SU-DHL-6 (cell line): ENCODE data around the gene OIP5.
"Not testable (repeated sequence)": the region's sequence is repeated elsewhere in the genome, so short reads cannot be mapped to it uniquely, and the experiment has no call there.

Experiments used
- H2AFZ ChIP-seq: fragments of 200-600 bp; sonication (generic); 2 replicates; pipeline ENCODE4 v1.6.1; 2014; ENCODE audit warnings: low read depth, mild to moderate bottlenecking, moderate library complexity, mixed read lengths, antibody characterized with exemption, low read length; ENCODE audit not compliant: severe bottlenecking
- H3F3A ChIP-seq: fragments of 200-600 bp; shearing (Covaris generic); 2 replicates; pipeline ENCODE4 v1.6.0; 2016; ENCODE audit warnings: antibody characterized with exemption, mild to moderate bottlenecking; ENCODE audit not compliant: insufficient read depth
- H3K27ac ChIP-seq: fragments of 200-600 bp; sonication (generic); 2 replicates; pipeline ENCODE4 v1.5.1; 2016; ENCODE audit warnings: low read depth, mild to moderate bottlenecking, low read length, moderate library complexity, mixed read lengths
- H3K27me3 ChIP-seq: fragments of 200-600 bp; sonication (generic), shearing (Covaris generic); 2 replicates; pipeline ENCODE4 v1.6.0; 2014; ENCODE audit warnings: mild to moderate bottlenecking, low read length
- H3K36me3 ChIP-seq: fragments of 200-600 bp; sonication (generic); 2 replicates; pipeline ENCODE4 v1.6.1; 2014; ENCODE audit warnings: mild to moderate bottlenecking, low read length, mixed read lengths
- H3K4me2 ChIP-seq: fragments of 300-600, 200-600 bp; shearing (Covaris generic), sonication (generic); 2 replicates; pipeline ENCODE4 v1.6.0; 2014; ENCODE audit warnings: low read length, low read depth, mild to moderate bottlenecking; ENCODE audit not compliant: poor library complexity, severe bottlenecking
- H3K4me3 ChIP-seq: fragments of 200-600 bp; sonication (generic); 2 replicates; pipeline ENCODE4 v1.5.1; 2014; ENCODE audit warnings: antibody characterized with exemption, low read length, mild to moderate bottlenecking, mixed read lengths; ENCODE audit not compliant: insufficient read depth, poor library complexity, severe bottlenecking
- H3K79me2 ChIP-seq: fragments of 200-600 bp; sonication (generic); 2 replicates; pipeline ENCODE4 v1.6.1; 2014; ENCODE audit warnings: mild to moderate bottlenecking, low read length, moderate library complexity; ENCODE audit not compliant: insufficient read depth
- H3K9ac ChIP-seq: fragments of 200-600 bp; sonication (generic); 2 replicates; pipeline ENCODE4 v1.7.0; 2014; ENCODE audit warnings: mild to moderate bottlenecking, low read length
- H3K9me2 ChIP-seq: fragments of 200-600 bp; sonication (generic); replicated peaks from 2 replicates; pipeline ENCODE4 v1.6.1; 2014; ENCODE audit warnings: low read length; ENCODE audit not compliant: insufficient read depth
- H3K9me3 ChIP-seq: fragments of 200-600 bp; sonication (generic); 2 replicates; pipeline ENCODE4 v1.6.1; 2014; ENCODE audit warnings: low read length, mixed read lengths; ENCODE audit not compliant: insufficient read depth
- H4K20me1 ChIP-seq: fragments of 200-600 bp; sonication (generic); 2 replicates; pipeline ENCODE4 v1.6.1; 2014; ENCODE audit warnings: low read depth, mild to moderate bottlenecking, antibody characterized with exemption, low read length, moderate library complexity, mixed read lengths
- EZH2phosphoT487 ChIP-seq: fragments of 200-600 bp; sonication (generic), shearing (Covaris generic); conservative IDR thresholded peaks from 2 replicates; pipeline ENCODE4 v1.6.1; 2018; ENCODE audit warnings: mild to moderate bottlenecking, antibody characterized with exemption, low read length, moderate library complexity, mixed read lengths
- TF ChIP-seq, protein P1 (sequence below): fragments of 200-600 bp; sonication (generic); IDR thresholded peaks from one replicate; pipeline ENCODE4 v1.5.1; 2017; ENCODE audit warnings: antibody characterized with exemption, mild to moderate bottlenecking, low read length, moderate library complexity; ENCODE audit not compliant: insufficient read depth, poor library complexity, severe bottlenecking

OIP5 gene

DNA sequence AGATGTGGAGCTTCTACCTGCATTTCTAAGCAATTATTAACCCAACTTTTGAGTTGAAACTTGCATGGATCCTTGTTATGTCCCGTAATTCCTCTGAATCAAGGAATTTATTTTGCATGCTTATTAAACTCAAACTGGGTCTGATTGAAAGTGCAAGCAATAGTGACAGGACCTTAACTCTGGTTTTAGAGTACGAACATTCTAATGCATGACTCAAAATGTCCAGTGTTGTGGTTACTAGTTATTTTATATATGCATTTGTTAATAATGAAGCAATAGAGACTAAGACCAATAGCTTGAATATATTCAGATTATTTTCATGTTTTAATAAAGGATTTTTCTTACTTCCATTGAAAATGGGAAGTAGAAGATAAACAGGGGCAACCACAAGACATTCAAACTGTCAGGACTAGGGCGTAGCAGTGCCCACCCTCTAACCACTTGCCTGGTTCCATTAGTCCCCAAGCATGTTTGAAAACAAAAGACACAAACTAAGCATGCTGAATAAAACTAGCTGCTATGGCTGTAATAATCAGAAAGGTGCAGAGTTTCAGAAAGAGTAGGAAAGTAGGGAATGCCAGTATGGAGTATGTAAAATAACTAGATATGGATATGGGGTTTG, 28.1 kb downstream of the OIP5 start:
- H3K4me3 ChIP-seq = no peak overlapping the region
- H3K9me3 ChIP-seq = no peaks in the 10 kb centered on the region
- no peak overlapping the region for H3K9ac ChIP-seq
- H3K79me2 ChIP-seq = no peaks in the 10 kb centered on the region
- H2AFZ ChIP-seq = no peak overlapping the region
- no peak overlapping the region for H3K4me2 ChIP-seq
- no peaks in the 10 kb centered on the region for H3K27me3 ChIP-seq
- H3K9me2 ChIP-seq = no peaks in the 10 kb centered on the region
- peaks cover 40% of the 10 kb centered on the region; the same call in 1 of the 2 replicates for H3F3A ChIP-seq
- no peaks in the 10 kb centered on the region for H4K20me1 ChIP-seq
- H3K27ac ChIP-seq = no peak overlapping the region
- peaks cover 8% of the 10 kb centered on the region; the same call in 1 of the 2 replicates for H3K36me3 ChIP-seq
- TF ChIP-seq, protein P1, sequence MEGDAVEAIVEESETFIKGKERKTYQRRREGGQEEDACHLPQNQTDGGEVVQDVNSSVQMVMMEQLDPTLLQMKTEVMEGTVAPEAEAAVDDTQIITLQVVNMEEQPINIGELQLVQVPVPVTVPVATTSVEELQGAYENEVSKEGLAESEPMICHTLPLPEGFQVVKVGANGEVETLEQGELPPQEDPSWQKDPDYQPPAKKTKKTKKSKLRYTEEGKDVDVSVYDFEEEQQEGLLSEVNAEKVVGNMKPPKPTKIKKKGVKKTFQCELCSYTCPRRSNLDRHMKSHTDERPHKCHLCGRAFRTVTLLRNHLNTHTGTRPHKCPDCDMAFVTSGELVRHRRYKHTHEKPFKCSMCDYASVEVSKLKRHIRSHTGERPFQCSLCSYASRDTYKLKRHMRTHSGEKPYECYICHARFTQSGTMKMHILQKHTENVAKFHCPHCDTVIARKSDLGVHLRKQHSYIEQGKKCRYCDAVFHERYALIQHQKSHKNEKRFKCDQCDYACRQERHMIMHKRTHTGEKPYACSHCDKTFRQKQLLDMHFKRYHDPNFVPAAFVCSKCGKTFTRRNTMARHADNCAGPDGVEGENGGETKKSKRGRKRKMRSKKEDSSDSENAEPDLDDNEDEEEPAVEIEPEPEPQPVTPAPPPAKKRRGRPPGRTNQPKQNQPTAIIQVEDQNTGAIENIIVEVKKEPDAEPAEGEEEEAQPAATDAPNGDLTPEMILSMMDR = no peak
- no peak for TF ChIP-seq EZH2phosphoT487

DNA sequence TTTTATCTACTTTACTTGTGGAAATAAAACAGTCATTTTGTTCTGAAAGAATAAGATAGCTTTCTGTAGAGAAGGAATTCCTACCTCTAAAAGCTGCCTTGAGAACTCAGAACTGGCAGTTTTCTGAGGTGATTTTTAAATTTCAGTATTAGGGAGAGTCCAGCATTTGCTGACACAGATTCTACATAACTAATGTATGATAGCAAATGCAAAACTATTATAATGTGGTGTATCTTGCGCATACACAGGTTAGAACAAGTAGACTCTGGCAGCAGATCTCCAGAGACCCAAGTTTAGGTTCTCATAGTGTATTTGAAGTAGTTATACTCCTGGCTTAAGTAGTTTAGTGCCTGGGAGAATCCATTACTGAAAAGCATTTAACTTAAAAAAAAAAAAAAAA, 30.8 kb downstream of the OIP5 start:
- no peak for TF ChIP-seq EZH2phosphoT487
- TF ChIP-seq, protein P1 = no peak
- no peaks in the 10 kb centered on the region for H4K20me1 ChIP-seq
- no peak overlapping the region for H3K27ac ChIP-seq
- no peaks in the 10 kb centered on the region for H3K27me3 ChIP-seq
- peaks cover 8% of the 10 kb centered on the region; the same call in 1 of the 2 replicates for H3K36me3 ChIP-seq
- H3K4me3 ChIP-seq = no peak overlapping the region
- H3K9ac ChIP-seq = no peak overlapping the region
- H3K9me2 ChIP-seq = no peaks in the 10 kb centered on the region
- H3K79me2 ChIP-seq = no peaks in the 10 kb centered on the region
- no peaks in the 10 kb centered on the region for H3K9me3 ChIP-seq
- H3F3A ChIP-seq = peaks cover 33% of the 10 kb centered on the region; the same call in 1 of the 2 replicates
- H3K4me2 ChIP-seq = no peak overlapping the region
- no peak overlapping the region for H2AFZ ChIP-seq

DNA sequence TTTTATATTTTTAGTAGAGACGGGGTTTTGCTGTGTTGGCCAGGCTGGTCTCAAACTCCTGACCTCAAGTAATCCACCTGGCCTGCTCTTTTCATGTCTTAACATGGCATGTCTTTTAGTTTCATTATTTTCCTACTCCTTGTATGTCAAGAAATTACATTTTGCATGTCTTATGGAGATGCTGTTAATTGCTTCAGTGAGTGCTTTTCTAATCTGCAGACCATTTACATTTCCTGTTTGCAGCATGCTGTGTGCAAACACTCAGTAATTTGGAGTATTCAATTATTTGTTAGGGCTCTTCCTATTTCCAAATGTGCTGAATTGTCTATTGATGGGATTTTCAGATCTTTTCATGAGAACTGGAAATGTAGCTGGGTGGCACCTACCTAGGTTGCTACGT, 31.3 kb downstream of the OIP5 start:
- not testable (repeated sequence) for H3K9me3 ChIP-seq, H3K9me2 ChIP-seq, H3K4me2 ChIP-seq, H3K36me3 ChIP-seq, H3K27me3 ChIP-seq, H4K20me1 ChIP-seq, H2AFZ ChIP-seq, H3K27ac ChIP-seq, H3K79me2 ChIP-seq, H3K9ac ChIP-seq, H3K4me3 ChIP-seq
- peaks cover 29% of the 10 kb centered on the region; the same call in 1 of the 2 replicates for H3F3A ChIP-seq

DNA sequence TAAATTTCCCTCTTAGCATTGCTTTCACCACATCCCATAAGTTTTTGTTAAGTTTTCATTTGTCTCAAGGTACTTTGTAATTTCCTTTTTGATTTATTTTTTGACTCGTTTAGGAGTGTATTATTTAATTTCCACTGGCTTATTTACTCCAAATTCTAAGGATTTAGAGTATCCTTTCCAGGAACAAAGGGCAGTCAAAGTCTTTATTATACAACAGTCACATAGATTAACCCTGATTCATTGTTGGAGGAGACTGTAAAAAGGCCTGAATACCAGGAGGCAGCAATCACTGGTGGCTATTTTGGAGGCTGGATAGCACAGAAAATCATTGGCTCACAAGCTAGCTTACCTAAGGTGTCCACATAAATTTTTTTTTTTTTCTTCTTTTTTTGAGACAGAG, 39.9 kb downstream of the OIP5 start:
- peaks cover 19% of the 10 kb centered on the region; the same call in 1 of the 2 replicates for H3K36me3 ChIP-seq

More for the DNA sequence above, 39.9 kb downstream of the OIP5 start:
- Histone ChIP-seq H3K4me3 (no peak overlapping the region), H3F3A (peaks cover 20% of the 10 kb centered on the region), H3K9ac (no peak overlapping the region), H4K20me1 (peaks cover 4% of the 10 kb centered on the region; the same call in 1 of the 2 replicates), H3K4me2 (no peak overlapping the region), H3K27me3 (no peaks in the 10 kb centered on the region), H3K27ac (no peak overlapping the region), H2AFZ (no peak overlapping the region), H3K9me2 (no peaks in the 10 kb centered on the region), H3K9me3 (no peaks in the 10 kb centered on the region), H3K79me2 (peaks cover 41% of the 10 kb centered on the region)
- TF ChIP-seq, protein P1 = no peak
- no peak for TF ChIP-seq EZH2phosphoT487
